Calu3 (cell line): Measurements from ENCODE around the gene CMTM6. TPM values are rescaled to one million over a fixed set of nuclear protein-coding genes. Genes with fewer than 3 reads are reported as not detected.

Experiments used
- BruUV-seq: library from RNA; stranded (reverse); fragments of 400-500 nt; replicated peaks from 2 replicates; lab custom pipeline; 2021; lab: Mats Ljungman, UMichigan
- CTCF ChIA-PET: fragments of 300-600 bp; sonication (Branson Sonifier 250); formaldehyde crosslinking; loops from one replicate; lab custom pipeline; 2022; ENCODE audit warnings: antibody characterized with exemption; lab: Charles Lee
- DNase-seq: peaks from one replicate; pipeline ENCODE4 v3.0.0; 2022
- H3K27ac Mint-ChIP-seq: one replicate; pipeline ENCODE4 v1.8.0; 2022; ENCODE audit warnings: mixed read lengths; ENCODE audit not compliant: unreplicated experiment
- H3K27me3 Mint-ChIP-seq: one replicate; pipeline ENCODE4 v1.8.0; 2022; ENCODE audit warnings: mixed read lengths; ENCODE audit not compliant: unreplicated experiment
- H3K36me3 Mint-ChIP-seq: one replicate; pipeline ENCODE4 v1.8.0; 2022; ENCODE audit warnings: mild to moderate bottlenecking, moderate library complexity, mixed read lengths; ENCODE audit not compliant: insufficient read depth, unreplicated experiment
- H3K4me1 Mint-ChIP-seq: one replicate; pipeline ENCODE4 v1.8.0; 2022; ENCODE audit warnings: mild to moderate bottlenecking, low read depth, mixed read lengths; ENCODE audit not compliant: unreplicated experiment
- H3K4me3 Mint-ChIP-seq: one replicate; pipeline ENCODE4 v1.8.0; 2022; ENCODE audit warnings: mild to moderate bottlenecking, low read depth, moderate library complexity, mixed read lengths; ENCODE audit not compliant: unreplicated experiment
- H3K9me3 Mint-ChIP-seq: one replicate; pipeline ENCODE4 v1.8.0; 2022; ENCODE audit warnings: low read depth, mixed read lengths; ENCODE audit not compliant: unreplicated experiment
- CTCF ChIP-seq: fragments of 200-600 bp; IDR thresholded peaks from one replicate; pipeline ENCODE4 v1.8.0; 2022; ENCODE audit warnings: antibody characterized with exemption; ENCODE audit not compliant: unreplicated experiment
- intact Hi-C: fragments of 100-400 bp; cut with micrococcal nuclease; formaldehyde crosslinking; loops from one replicate; pipeline ENCODE4 v1.10.0; 2022; ENCODE audit not compliant: unreplicated experiment
- total RNA-seq: library from RNA; stranded (reverse); gene quantifications from 2 replicates; pipeline ENCODE4 v1.2.3, GENCODE V29; 2022

CMTM6 gene
- total RNA-seq, 1 experiment from 2014 or later = 107 TPM

- CTCF ChIA-PET = no interaction called here
- no peaks in the 10 kb centered on the region for H3K27me3 Mint-ChIP-seq
- TF ChIP-seq CTCF = no peak
- no peak overlapping the region for H3K4me3 Mint-ChIP-seq
- H3K4me1 Mint-ChIP-seq = peaks cover 33% of the 10 kb centered on the region
- intact Hi-C loops = no loop called here
- peak overlapping the region; percentile 42 for H3K27ac Mint-ChIP-seq
- BruUV-seq = no TSS peak
- H3K36me3 Mint-ChIP-seq = peaks cover 79% of the 10 kb centered on the region
- no peak for DNase-seq
- H3K9me3 Mint-ChIP-seq = peaks cover 3% of the 10 kb centered on the region
Observed at GRCh38 chr3:32450426-32450825, 52.2 kb downstream of the CMTM6 start.

GRCh38 chr3:32449691-32450090, 53.0 kb downstream of the CMTM6 start:
- no peak overlapping the region for H3K4me3 Mint-ChIP-seq

GRCh38 chr3:32448686-32449474, 53.8 kb downstream of the CMTM6 start:
- CTCF ChIA-PET = interaction anchor here (0.7 kb wide), 1 partner anchor 738 kb away, joined by 3 read pairs; no protein-coding TSS in a partner anchor
- Mint-ChIP-seq H3K9me3 (peaks cover 3% of the 10 kb centered on the region), H3K36me3 (peaks cover 78% of the 10 kb centered on the region), H3K4me3 (no peak overlapping the region), H3K27me3 (no peaks in the 10 kb centered on the region), H3K4me1 (peaks cover 33% of the 10 kb centered on the region), H3K27ac (no peak overlapping the region)
- intact Hi-C loops = no loop called here
- no peak for DNase-seq
- BruUV-seq = no TSS peak
- no peak for TF ChIP-seq CTCF

More at GRCh38 chr3:32449691-32450090, 53.0 kb downstream of the CMTM6 start:
- H3K4me1 Mint-ChIP-seq = peaks cover 33% of the 10 kb centered on the region
- no peaks in the 10 kb centered on the region for H3K27me3 Mint-ChIP-seq
- peaks cover 3% of the 10 kb centered on the region for H3K9me3 Mint-ChIP-seq
- no peak overlapping the region for H3K27ac Mint-ChIP-seq
- CTCF ChIA-PET = interaction anchor here (0.7 kb wide), 1 partner anchor 738 kb away, joined by 3 read pairs; no protein-coding TSS in a partner anchor
- H3K36me3 Mint-ChIP-seq = peaks cover 76% of the 10 kb centered on the region
- no peak for TF ChIP-seq CTCF
- no peak for DNase-seq
- intact Hi-C loops = no loop called here
- no TSS peak for BruUV-seq

- CTCF ChIA-PET = no interaction called here
Observed at GRCh38 chr3:32447865-32448400, 54.7 kb downstream of the CMTM6 start.

More at GRCh38 chr3:32447865-32448400, 54.7 kb downstream of the CMTM6 start:
- TF ChIP-seq CTCF = no peak
- Mint-ChIP-seq H3K4me1 (peaks cover 38% of the 10 kb centered on the region), H3K27ac (peak overlapping the region; percentile 62), H3K27me3 (no peaks in the 10 kb centered on the region), H3K4me3 (no peak overlapping the region), H3K9me3 (peaks cover 3% of the 10 kb centered on the region), H3K36me3 (peaks cover 77% of the 10 kb centered on the region)
- intact Hi-C loops = no loop called here
- no TSS peak for BruUV-seq
- no peak for DNase-seq
